Transverse colon (tissue), 4 donors: ENCODE results near the gene GADL1. TPM values are rescaled to one million over a fixed set of nuclear protein-coding genes. Genes with fewer than 3 reads are reported as not detected.

Source experiments
- DNase-seq: peaks from one replicate; pipeline ENCODE4 v3.0.0-alpha.2; 2019
- H3K27ac ChIP-seq, 4 donors: fragments of 200-600 bp; sonication (generic); 2 replicates each; pipeline ENCODE4 v1.5.1; 2016 to 2018; ENCODE audit warnings: inconsistent platforms in 4 of 4
- H3K27me3 ChIP-seq: fragments of 200-600 bp; sonication (generic); 2 replicates; pipeline ENCODE4 v1.5.1; 2017; ENCODE audit warnings: inconsistent platforms
- H3K36me3 ChIP-seq, 4 donors: fragments of 200-600 bp; sonication (generic); 2 replicates each; pipeline ENCODE4 v1.5.1; 2017 to 2019; ENCODE audit warnings: inconsistent platforms in 4 of 4
- H3K4me1 ChIP-seq, 4 donors: fragments of 200-600 bp; sonication (generic); 2 replicates each; pipeline ENCODE4 v1.5.1; 2017 to 2020; ENCODE audit warnings: inconsistent platforms in 4 of 4
- H3K4me3 ChIP-seq, 4 donors: fragments of 200-600 bp; sonication (generic); 1 replicate in 1 of 4; 2 replicates in 3 of 4; pipeline versions ENCODE4 v1.5.1 to v1.6.1; 2017 to 2019; ENCODE audit warnings: inconsistent platforms in 4 of 4
- H3K9me3 ChIP-seq, 2 donors: fragments of 200-600 bp; sonication (generic); 2 replicates each; pipeline ENCODE4 v1.5.1; 2017 to 2019; ENCODE audit warnings: inconsistent platforms in 2 of 2
- CTCF ChIP-seq, 5 experiments: fragments of 200-600 bp in 3 of 5; fragments of 450-650 bp in 2 of 5; sonication (generic) in 3 of 5; IDR thresholded peaks; 1 replicate in 2 of 5; 2 replicates in 3 of 5; pipeline ENCODE4 v1.5.1; 2016 to 2017; ENCODE audit warnings: antibody characterized with exemption in 5 of 5, inconsistent platforms in 3 of 5, mild to moderate bottlenecking in 2 of 5, moderate library complexity in 1 of 5
- EP300 ChIP-seq: sonication (generic); formaldehyde crosslinking; IDR thresholded peaks from one replicate; pipeline ENCODE4 v1.6.1; 2017; ENCODE audit warnings: antibody characterized with exemption, low read depth
- POLR2A ChIP-seq: fragments of 450-650 bp; IDR thresholded peaks from one replicate; pipeline ENCODE4 v1.6.1; 2016; ENCODE audit warnings: antibody characterized with exemption, mild to moderate bottlenecking, moderate library complexity
- POLR2AphosphoS5 ChIP-seq, 3 donors: sonication (generic); formaldehyde crosslinking; IDR thresholded peaks; one replicate each; pipeline ENCODE4 v1.6.1; 2016; ENCODE audit warnings: antibody characterized with exemption in 3 of 3
- WGBS, 2 donors: methylation state at CpG; one replicate each; pipeline ENCODE4 v1.1.5; 2018; ENCODE audit warnings: low coverage in 1 of 2; 5-methylcytosine and 5-hydroxymethylcytosine counted together
- in situ Hi-C, 4 donors: fragments of 200-750 bp; cut with MboI; loops; one replicate each; pipeline versions ENCODE4 v1.15.0 to v1.15.1; 2017; ENCODE audit warnings: low sequenced_read_pairs in 3 of 4, low pct_ligation_motif_present in 1 of 4, low pct_unique_long_range_greater_than_20kb in 1 of 4
- intact Hi-C: fragments of 100-400 bp; cut with DNase I; formaldehyde crosslinking; loops from one replicate; pipeline ENCODE4 v1.15.1; 2023; ENCODE audit warnings: low total_unique reads
- total RNA-seq, 4 donors: library from RNA; depleted of rRNA; stranded (reverse); fragments of >200 nt; gene quantifications; one replicate each; pipeline ENCODE4 v1.1.0, GENCODE V29; 2016

The GADL1 gene
- total RNA-seq, 4 donors from 2014 or later: not detected

GRCh38 chr3:30693470-30694120, 200.9 kb downstream of the GADL1 start:
- H3K9me3 ChIP-seq: no peaks in the 10 kb centered on the region
- no peak overlapping the region for H3K4me3 ChIP-seq
- DNase-seq: peak; percentile 30
- peak overlapping the region; percentile 40 to 83 (median 61) for H3K27ac ChIP-seq
- intact Hi-C loops: loop anchor here (5.0 to 10.0 kb wide), 2 partner anchors 581 to 649 kb away; no protein-coding TSS in a partner anchor
- H3K4me1 ChIP-seq: peaks cover 14 to 57% (median 26%) of the 10 kb centered on the region in 4 donors
- H3K36me3 ChIP-seq: peaks cover 0 to 7% (median 2%) of the 10 kb centered on the region in 4 donors
- TF ChIP-seq POLR2A (no peak), CTCF (IDR thresholded peaks at IDR 0.05) (peak; percentile 77 to 88 (median 84))
- no peaks in the 10 kb centered on the region for H3K27me3 ChIP-seq
- 2 to 20% methylated on average over 1 to 2 of the region's 2 CpGs for WGBS, 2 donors
- in situ Hi-C loops: loop anchor here in 3 of 4 donors (10.0 to 25.0 kb wide), 4 partner anchors 181 to 649 kb away; no protein-coding TSS in a partner anchor

- TF ChIP-seq CTCF (IDR thresholded peaks at IDR 0.05): no peak
- TF ChIP-seq POLR2A: no peak
- TF ChIP-seq POLR2AphosphoS5 (IDR thresholded peaks at IDR 0.05): no peak
- no peak for TF ChIP-seq EP300
- WGBS, 2 donors: 65 to 66% methylated on average over 3 of the region's 3 CpGs
- H3K9me3 ChIP-seq: no peaks in the 10 kb centered on the region
- no peaks in the 10 kb centered on the region for H3K27me3 ChIP-seq
- in situ Hi-C loops: loop anchor here in 3 of 4 donors (10.0 to 25.0 kb wide), 4 partner anchors 180 to 648 kb away; no protein-coding TSS in a partner anchor
- H3K27ac ChIP-seq: peak overlapping the region; percentile 40 to 83 (median 61)
- H3K36me3 ChIP-seq: peaks cover 0 to 11% (median 2%) of the 10 kb centered on the region in 4 donors
- DNase-seq: no peak
- H3K4me3 ChIP-seq: no peak overlapping the region
- intact Hi-C loops: loop anchor here (5.0 to 10.0 kb wide), 2 partner anchors 580 to 648 kb away; no protein-coding TSS in a partner anchor
- peaks cover 22 to 67% (median 35%) of the 10 kb centered on the region in 4 donors for H3K4me1 ChIP-seq
These were observed 201.8 kb downstream of the GADL1 start for GRCh38 chr3:30692498-30693130.

GRCh38 chr3:30691944-30692343, 202.5 kb downstream of the GADL1 start:
- TF ChIP-seq POLR2AphosphoS5 (IDR thresholded peaks at IDR 0.05): no peak
- no peak for TF ChIP-seq EP300
- no peak for TF ChIP-seq POLR2A
- TF ChIP-seq CTCF (IDR thresholded peaks at IDR 0.05): no peak
- Histone ChIP-seq H3K27me3 (no peaks in the 10 kb centered on the region), H3K9me3 (no peaks in the 10 kb centered on the region), H3K36me3 (peaks cover 0 to 16% (median 2%) of the 10 kb centered on the region in 4 donors), H3K4me1 (peaks cover 24 to 74% (median 40%) of the 10 kb centered on the region in 4 donors), H3K4me3 (no peak overlapping the region), H3K27ac (peak overlapping the region; percentile 40 to 83 (median 82))
- no peak for DNase-seq
- in situ Hi-C loops: loop anchor here in 3 of 4 donors (10.0 to 25.0 kb wide), 4 partner anchors 180 to 647 kb away; no protein-coding TSS in a partner anchor
- 86% methylated on average over 1 of the region's 1 CpG; no CpG with 5 or more reads in 1 of the 2 donors for WGBS, 2 donors
- intact Hi-C loops: loop anchor here (5.0 to 10.0 kb wide), 2 partner anchors 580 to 647 kb away; no protein-coding TSS in a partner anchor
